Measurements from ENCODE around the gene RGS1.

RGS1 gene

DNA sequence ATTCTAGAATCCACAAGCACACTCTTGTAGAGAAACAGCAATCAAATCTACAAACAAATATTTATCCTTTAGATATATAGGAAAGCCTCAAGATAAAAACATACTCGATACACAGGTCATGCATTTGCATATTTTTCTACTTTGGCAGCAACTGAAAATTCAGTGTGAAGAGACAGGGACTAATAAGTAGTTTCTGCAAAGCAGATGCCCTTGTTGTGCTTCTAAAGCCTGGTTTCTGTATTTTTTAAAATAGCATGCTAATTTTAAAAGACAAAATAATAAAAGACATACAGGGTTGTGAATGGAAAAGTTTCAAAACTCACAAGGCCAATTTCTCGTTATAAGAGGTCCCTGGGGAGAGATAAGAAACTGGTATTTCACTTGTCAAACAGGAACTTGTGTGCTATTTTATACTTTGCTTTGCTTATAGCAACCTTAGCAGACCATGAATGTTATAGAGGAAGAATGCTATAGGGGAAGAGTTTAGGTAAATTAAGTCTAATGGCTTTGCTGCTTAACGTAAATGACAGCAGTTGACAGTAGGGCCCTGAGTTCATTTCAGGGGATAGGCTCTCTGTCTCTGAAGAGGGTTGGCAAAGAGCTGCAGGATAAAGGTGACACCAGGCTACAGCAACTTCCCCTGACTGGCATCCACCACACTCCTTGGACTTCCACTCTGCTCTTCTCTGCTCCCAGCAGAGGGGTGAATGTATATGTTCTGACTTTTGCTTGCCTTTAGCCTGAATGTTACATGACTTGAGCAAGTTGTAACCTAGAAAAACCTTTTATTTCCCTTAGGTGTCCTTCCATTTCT, 51.0 kb downstream of the RGS1 start:
- DNase-seq (ENCODE audit: low spot score): no peak

DNA sequence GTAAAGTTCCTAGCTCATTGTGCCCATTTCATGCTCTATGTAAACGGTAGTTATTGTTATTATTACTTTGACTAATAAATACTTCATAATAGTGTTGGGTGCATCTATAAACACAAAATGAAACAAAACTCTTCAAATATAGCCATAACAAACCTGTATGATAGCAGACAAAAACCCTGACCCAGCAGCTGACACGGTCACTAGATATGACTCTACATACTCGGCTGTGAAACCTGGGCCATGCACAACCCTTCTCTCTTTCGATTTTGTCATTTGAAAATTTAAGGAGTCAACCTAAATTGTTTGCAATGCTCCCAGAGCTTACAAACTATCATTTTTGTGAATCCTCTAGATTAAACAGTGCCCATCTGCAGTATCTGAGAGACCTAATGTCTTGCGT, 52.3 kb downstream of the RGS1 start:
- DNase-seq (ENCODE audit: low spot score): no peak

DNA sequence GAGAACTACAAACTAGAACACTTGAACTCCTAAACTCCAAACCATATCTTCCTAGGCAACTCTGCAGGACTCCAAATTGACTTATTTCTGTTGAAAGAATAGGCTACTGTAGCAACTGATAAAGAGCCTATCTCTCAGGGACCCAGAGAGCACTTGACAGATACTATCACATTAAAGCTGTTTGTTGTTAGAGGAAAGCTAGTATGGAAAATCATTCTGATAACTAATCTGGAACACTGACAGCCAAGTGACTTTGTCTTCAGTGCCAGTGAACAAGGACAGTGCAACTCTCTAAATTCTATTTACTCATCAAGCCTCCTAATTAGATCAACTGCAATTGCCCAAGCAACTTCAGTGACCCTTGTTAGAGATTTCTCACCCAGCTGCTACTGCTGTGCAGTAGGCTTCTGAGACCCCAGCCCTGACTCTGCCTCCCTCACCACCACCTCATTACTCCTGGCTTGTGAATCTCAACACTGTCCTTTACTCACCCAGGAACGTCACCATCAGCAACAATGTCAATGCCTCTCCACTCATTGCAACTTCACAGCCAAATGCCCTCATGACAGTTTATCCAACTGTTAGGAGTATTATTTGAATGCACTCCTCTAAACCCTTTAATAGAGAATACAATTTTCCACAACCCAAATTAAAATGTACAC, 53.0 kb downstream of the RGS1 start:
- no peak for DNase-seq (ENCODE audit: low spot score)

DNA sequence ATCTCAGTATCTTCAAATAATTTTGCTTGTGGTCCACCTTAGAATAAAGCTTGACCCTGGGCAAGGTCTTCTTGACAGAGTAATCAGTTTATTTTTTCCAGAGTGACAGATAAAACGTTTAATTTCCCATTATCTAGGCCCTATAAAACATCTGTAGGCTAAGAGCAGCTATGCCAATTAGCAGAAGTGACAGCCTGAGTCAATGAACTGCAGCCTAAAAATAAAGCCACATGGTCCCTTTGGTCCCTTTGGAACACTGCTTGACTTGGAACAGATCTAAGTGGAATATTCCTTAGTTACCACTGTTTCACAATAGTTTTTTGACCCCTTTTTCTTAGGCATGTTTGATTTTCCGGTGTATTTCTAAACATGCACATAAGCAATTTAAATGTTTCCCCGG, 54.0 kb downstream of the RGS1 start:
- DNase-seq (ENCODE audit: low spot score): no peak
